Measurements from ENCODE around the gene ITGB4. TPM values are rescaled to one million over a fixed set of nuclear protein-coding genes. Genes with fewer than 3 reads are reported as not detected.

The ITGB4 gene
- total RNA-seq, 1 donor, result 0.09 TPM

DNA sequence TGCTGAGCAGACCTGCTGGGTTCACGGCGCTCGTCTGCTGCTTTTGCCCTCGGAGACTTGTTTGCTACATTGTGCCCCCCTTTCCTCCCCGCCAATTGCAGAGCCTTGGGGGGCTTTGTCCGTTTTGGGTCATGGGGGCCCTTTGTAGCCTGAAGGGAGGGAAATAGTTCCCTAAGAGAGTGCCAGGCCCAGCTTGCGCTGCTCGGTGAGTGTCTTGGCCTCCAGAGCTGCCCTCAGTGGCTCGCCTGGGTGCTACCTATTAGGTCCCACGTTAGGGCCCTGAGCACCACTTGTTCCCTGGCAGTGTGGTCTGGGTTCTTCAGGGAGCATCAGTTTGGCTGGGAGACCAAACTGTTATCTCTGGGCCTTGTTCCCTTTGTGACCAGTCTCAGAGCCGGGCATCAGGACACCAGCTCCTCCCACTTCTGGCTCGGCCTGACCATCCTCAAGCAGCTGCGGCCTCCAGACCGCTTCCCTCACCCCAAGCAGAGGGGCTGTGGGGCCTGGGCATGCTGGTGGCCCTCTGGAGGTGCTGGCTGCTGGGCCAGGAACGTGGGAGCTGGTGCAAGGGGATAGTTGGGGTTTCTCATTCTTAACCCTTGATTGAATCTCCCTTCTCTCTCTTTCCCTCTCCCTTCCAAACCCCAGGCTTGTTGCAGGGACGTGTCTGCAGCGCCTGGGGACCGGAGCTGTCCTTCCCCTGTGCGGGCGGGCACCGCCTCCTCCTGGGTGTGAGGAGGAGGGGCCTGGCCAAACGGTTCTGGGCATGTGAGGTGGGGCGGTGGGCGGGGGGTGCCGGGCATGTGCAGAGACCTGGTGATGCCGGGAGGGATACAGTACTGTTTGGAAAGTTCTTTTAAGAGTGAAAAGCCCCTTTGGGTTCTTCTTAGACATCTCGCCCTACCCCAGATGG is 16.0 kb upstream of the ITGB4 start:
- TF ChIP-seq CTCF (IDR thresholded peaks at IDR 0.05; ENCODE audit: insufficient read depth, low read length), result no peak
- DNase-seq (ENCODE audit: low read depth), result no peak

DNA sequence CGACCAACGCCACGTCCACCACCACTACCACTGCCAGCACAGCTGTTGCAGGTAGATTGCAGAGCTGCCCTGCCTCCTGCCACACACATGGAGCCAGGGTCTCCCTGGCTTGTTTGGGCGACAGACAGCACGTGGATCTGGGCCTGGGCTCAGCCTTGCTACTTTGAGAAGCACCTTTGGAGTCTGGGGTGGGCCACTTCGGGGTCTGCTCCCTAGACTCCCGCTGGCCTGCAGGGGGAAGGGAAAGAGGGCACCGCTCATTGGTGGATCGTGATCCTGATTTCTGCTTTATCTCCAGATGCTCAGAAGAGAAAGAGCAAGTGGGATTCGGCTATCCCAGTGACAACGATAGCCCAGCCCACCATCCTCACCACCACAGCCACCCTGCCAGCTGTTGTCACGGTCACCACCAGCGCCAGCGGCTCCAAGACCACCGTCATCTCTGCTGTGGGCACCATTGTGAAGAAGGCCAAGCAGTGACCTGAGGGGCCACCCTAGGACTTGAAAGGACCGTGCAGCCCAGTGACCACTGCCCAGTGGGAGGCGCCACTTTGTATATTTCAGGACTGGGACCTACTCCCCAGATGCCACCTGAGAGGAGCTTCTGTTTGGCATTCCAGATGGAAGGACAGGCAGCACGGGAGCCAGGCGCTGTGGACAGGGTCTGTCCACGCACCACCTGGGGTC is 15.1 kb upstream of the ITGB4 start:
- no peak for DNase-seq (ENCODE audit: low read depth)
- no peak for TF ChIP-seq CTCF (IDR thresholded peaks at IDR 0.05; ENCODE audit: insufficient read depth, low read length)
- H3K4me3 ChIP-seq (ENCODE audit: low read depth, low read length), result no peak overlapping the region

More for the DNA sequence above, 16.0 kb upstream of the ITGB4 start:
- H3K4me3 ChIP-seq (ENCODE audit: low read depth, low read length), result no peak overlapping the region

- H3K4me3 ChIP-seq (ENCODE audit: low read depth, low read length), result no peak overlapping the region
- DNase-seq (ENCODE audit: low read depth), result peak; percentile 44
- TF ChIP-seq CTCF (IDR thresholded peaks at IDR 0.05; ENCODE audit: insufficient read depth, low read length), result no peak
Observed at GRCh38 chr17:75707079-75707571, 14.1 kb upstream of the ITGB4 start.

DNA sequence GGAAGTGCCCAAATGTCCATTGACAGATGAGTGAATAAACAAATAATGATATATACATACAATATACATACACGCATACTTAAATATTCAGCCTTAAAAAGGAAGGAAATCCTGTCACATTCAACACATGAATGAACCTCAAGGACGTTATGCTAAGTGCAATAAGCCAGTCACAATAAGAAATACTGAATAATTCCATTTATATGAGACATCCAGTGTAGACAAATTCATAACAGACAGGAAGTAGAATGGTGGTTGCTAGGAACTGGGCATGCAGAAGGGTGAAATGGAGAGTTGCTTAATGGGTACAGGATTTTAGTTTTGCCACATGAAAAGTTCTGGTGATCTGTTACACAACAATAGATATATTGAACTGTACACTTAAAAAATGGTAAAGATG is 8.8 kb upstream of the ITGB4 start:
- no peak for TF ChIP-seq CTCF (IDR thresholded peaks at IDR 0.05; ENCODE audit: insufficient read depth, low read length)
- DNase-seq (ENCODE audit: low read depth), result no peak
- no peak overlapping the region for H3K4me3 ChIP-seq (ENCODE audit: low read depth, low read length)

GRCh38 chr17:75719732-75720131 is 1.5 kb upstream of the ITGB4 start:
- no peak for DNase-seq (ENCODE audit: low read depth)
- no peak for TF ChIP-seq CTCF (IDR thresholded peaks at IDR 0.05; ENCODE audit: insufficient read depth, low read length)
- H3K4me3 ChIP-seq (ENCODE audit: low read depth, low read length), result no peak overlapping the region

- no peak overlapping the region for H3K4me3 ChIP-seq (ENCODE audit: low read depth, low read length)
- TF ChIP-seq CTCF (IDR thresholded peaks at IDR 0.05; ENCODE audit: insufficient read depth, low read length), result no peak
- no peak for DNase-seq (ENCODE audit: low read depth)
Observed at GRCh38 chr17:75721463-75722011, 278 bp downstream of the ITGB4 start.

Data from fibroblast of the aortic adventitia (primary cell).